ENCODE data around the gene PRDX5.

PRDX5 gene

DNA sequence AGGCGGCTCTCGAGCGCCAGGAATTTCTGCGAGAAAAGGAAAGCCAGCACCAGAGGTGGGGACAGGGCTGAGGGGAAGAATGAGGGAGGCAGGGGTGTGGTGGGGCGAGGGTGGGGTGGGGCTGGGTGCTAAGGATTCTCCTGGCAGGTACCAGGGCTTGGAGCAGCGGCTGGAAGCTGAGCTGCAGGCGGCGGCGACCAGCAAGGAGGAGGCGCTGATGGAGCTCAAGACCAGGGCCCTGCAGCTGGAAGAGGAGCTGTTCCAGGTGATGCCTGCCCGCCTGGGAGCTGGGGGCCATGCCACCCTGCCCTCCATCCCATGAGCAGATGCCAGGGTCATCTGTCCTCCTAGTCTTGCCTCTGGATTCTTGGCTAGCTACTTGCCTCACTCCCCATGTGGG lies 31.5 kb downstream of the PRDX5 start:
- no peak for DNase-seq

DNA sequence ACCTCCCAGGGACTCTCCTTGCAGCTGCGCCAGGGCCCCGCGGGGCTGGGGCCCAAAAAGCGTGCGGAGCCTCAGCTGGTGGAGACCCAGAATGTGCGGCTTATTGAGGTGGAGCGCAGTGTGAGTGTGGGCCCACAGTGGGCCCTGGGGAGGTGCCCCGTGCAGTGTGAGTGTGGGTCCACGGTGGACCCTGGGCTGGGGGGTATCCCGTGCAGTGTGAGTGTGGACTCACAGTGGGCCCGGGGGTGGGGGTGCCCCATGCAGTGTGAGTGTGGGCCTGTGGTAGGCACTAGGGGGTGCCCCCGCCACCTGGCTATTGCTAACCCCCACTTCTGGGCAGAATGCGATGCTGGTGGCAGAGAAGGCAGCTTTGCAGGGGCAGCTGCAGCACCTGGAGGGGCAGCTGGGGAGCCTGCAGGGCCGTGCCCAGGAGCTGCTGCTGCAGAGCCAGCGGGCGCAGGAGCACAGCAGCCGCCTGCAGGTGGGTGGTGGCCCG lies 33.3 kb downstream of the PRDX5 start:
- no peak for DNase-seq

DNA sequence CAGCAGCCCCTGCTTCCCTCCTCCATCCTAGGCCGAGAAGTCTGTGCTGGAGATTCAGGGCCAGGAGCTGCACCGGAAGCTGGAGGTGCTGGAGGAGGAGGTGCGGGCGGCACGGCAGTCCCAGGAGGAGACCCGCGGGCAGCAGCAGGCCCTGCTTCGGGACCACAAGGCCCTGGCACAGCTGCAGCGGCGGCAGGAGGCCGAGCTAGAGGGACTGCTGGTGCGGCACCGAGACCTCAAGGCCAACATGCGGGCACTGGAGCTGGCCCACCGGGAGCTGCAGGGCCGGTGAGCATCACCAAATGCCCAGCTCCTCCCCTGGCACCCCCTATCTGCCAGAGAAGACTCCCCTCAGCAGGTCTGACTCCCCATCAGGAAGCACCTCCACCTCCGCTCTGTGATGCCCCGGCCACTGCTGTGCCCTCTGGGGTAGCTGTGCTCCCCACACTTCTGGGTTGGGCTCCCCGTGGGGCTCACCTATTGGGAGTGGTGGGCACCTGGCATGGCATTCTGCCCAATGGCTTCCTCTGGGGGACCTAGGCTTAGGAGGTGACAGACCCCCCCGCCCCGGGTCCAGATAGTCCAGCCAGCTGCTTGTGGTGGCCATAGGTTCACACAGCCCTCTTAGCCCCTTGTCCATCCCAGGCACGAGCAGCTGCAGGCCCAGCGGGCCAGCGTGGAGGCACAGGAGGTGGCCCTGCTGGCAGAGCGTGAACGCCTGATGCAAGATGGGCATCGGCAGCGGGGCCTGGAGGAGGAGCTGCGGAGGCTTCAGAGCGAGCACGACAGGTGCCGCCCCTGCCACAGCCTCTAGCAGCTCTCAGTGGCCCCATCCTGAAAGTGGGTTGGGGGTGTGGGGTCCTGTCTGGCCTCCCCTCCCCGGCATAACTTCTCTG lies 34.4 kb downstream of the PRDX5 start:
- DNase-seq = no peak

DNA sequence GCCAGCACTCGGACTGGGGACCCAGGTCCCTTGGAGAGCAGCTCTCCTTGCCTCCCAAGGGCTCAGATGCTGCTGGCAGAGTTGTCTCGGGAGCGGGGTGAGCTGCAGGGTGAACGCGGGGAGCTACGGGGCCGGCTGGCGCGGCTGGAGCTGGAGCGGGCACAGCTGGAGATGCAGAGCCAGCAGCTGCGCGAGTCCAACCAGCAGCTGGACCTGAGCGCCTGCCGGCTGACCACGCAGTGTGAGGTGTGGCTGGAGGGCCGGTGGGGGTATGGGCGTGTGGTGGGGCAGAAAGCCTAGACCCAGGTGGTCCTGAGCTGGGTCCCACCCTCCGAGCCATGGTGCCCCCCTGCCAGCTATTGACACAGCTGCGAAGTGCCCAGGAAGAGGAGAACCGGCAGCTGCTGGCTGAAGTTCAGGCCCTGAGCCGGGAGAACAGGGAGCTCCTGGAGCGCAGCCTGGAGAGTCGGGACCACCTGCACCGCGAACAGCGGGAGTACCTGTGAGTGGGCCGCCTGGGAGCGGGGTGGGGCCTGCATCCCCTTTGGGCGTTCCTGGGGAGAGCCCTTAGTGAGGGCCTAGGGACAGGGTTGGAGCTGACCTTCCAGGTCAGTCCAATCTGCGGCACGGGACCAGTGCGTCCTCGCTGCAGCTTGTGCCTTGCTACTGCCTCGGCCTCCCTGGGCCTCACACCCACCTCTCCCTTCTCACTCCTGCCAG lies 35.2 kb downstream of the PRDX5 start:
- DNase-seq = peak; percentile 54

DNA sequence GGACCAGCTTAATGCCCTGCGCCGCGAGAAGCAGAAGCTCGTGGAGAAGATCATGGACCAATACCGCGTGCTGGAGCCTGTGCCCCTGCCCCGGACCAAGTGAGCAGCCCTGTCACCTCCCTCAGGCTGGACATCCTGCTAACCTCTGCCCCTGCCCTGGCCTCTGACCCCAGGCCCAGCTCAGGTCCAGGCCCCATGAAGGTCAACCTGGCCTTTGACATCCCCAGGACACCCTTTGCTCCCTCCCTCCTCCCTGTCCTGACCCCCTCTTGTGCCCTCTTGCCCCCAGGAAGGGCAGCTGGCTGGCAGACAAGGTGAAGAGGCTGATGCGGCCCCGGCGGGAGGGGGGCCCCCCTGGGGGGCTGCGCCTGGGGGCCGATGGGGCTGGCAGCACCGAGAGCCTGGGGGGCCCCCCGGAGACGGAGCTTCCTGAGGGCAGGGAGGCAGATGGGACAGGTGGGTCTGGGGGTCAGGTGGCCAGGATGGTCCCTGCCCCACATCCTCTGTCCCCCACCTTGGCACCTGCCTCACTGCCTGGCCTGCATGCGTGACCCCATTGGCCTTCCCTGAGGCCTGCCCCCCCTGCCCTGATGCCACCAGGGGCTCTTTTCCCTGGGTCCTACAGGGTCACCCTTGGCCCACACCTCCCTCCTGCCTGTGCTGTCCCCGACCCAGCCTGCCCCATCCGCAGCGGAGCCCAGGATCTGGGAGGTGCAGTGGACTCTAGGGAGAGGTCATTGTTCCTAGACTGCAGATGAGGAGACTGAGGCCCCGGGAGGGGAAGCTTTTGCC lies 36.0 kb downstream of the PRDX5 start:
- no peak for DNase-seq

DNA sequence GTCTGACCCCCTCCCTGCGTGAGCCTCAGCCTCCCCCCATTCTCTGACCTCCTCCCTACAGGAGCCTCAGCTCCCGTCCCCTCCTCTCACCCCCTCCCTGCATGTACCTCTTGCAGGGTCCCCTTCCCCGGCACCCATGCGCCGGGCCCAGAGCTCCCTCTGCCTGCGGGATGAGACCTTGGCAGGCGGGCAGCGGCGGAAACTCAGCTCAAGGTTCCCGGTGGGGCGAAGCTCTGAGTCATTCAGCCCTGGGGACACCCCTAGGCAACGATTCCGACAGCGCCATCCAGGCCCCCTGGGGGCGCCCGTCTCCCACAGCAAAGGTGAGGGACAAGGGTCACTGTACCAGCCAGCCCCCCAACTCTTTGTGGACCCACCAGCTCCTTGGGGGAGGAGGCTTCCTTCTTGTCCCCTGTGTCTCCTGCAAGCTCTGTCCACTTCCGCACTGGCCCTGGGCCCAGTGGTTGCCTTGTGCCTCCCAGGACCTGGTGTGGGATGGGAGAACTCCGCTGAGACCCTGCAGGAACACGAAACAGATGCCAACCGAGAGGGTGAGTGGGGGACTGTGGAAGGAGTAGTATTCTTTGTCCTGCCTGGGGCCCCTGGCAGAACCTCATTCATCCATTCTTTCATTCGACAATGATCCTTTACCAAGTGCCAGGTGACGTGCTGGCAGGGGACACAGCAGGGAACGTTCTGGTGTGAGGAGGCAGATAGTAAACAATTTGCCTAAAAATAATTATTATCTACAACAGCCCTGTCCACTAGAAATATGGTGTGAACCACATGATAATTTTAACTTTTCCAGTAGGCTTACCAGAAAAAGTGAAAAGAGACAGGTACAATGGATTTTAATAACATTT lies 37.4 kb downstream of the PRDX5 start:
- DNase-seq = no peak

DNA sequence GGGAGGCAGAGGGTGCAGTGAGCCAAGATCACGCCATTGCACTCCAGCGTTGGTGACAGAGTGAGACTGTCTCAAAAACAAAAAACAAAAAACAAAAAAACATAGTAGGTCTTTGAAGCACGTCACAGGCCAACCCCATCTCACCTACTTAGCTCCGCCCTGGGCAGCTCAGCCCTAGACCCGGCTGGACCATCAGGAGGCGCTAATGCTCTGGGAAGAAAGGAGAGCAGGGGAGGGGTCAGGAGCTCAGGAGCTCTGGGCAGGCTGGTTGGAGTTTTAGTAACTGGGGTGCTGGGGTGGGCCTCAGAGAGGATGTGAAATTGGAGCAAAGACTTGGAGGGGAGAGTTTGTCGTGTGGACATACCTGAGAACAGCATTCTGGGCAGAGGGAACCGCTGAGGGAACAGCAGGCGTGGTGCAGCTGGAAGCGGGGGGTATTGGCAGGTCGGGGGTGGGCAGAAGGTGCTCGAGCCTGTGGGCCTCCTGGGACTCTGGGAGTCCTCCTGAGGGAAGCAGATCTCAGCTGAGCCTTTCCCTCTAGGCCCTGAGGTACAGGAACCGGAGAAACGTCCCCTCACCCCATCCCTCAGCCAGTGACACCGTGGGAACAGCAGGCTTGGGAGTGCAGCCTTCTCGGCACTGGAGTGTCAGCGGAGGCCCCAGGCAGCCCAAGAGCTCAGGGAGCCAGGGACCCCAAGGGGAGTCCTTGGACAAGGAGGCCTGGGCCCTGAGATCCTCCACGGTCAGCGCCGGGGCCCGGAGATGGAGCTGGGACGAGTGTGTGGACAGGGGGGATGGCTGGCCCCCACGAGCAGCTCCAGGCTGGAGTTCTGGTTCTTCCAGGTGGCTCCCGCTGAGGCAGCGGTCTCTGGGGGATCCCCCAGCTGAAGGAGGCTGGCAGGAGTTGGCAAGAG lies 38.8 kb downstream of the PRDX5 start:
- no peak for DNase-seq

DNA sequence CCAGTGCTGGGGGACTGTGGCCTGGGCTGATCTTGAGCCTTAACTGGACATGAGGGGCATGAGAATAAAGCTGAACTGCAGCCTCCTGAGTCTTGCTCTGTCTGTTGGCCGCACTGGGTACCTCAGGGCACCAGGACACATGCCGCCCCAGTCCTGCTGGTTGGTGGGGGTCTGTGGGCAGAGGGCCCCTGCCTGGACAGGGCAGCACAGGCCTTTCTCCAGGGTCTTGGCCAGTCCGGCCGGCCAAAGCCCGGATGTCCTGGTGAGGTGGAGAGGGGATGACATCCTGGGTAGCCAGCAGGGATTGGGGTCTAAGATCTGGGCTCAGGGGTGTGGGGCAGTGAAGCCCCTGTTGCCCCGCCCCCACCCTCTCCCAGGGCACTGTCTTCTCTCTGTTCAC lies 39.5 kb downstream of the PRDX5 start:
- DNase-seq = no peak

DNA sequence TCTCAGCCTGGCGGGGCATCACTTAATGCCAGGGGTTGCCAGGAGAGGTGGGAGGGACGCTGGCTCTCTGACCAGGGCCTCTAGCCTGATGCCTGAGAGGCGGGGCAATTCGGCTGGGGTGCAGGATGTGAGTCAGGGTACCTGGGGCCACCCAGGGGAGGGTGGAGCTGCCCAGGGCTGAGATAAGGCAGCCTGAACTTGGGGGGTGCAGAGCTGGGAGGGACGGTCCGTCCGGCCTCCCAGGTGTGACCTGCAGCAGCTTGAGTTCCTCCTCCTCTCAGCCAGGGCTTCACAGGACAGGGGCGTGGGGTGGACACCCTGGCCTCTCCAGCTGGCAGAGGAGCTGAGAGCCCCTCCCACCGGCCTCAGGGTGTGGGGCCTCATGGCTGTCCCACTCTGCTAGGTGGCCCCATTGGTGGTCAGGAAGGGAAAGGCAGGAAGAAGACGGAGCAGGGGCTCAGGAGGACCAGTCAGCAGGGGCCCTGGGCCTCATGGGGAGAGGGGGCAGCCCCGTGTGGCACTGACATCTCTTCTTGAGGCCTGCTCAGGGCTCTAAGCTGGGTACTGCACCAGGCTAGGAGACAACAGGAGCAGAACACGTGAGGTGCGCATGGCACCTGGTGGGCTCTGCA lies 40.1 kb downstream of the PRDX5 start:
- no peak for DNase-seq

DNA sequence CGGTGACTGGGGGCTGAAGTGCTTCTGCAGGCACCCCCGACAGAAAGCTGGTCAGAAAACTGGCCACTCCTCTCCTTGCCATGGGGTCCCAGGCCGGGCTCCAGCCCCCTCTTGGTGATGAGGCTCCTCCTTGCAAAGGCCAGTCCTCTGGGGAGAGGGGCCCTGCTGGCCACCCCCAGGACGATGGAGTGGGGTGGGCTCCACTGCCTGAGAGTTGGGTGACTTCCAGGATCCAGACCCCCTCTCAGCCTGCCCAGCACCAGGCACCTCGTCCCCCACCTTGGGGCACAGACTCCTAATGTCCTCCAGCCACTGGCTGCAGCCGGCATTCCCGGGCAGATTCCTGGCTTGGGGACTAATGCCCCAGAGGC lies 40.6 kb downstream of the PRDX5 start:
- no peak for DNase-seq

DNA sequence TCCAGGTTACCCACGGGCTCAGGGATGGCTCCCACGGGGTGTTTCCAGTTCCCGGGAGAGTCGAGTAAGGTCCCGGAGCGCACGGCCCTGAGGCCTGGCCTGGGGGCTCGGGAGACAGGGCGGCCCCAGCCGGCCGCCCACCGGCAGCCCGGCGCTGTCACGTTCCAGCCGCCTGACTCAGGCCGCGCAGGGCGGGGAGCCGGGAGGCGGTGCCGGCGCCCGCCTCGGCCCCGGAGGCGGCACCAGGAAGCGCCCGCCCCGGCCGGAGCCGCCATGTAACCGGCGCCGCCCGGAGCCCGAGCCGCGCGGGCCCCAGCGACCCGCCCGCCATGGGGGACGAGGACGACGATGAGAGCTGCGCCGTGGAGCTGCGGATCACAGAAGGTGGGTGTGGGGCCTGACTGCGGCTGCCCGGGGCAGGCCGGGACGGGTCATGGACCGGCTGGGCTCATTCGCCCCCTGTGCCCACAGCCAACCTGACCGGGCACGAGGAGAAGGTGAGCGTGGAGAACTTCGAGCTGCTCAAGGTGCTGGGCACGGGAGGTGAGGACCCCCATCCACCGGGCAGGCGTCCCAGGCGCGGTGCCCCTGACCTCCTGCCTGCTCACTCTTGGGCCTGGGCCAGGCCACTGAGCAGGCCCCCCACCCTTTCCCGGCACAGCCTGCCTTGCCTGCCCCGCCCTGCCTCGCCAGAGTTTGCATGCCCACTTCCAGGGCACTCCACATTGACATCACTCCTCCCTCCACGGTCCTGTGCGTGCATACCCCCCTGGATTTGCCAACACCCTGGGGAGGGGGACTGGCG lies 41.2 kb downstream of the PRDX5 start, which contains the start of gene RPS6KA4:
Gene RPS6KA4 (plus strand): TSS at position 256 of the 805 bp plus-strand sequence. CDS start 74 bp downstream, at position 330.
- DNase-seq = no peak

DNA sequence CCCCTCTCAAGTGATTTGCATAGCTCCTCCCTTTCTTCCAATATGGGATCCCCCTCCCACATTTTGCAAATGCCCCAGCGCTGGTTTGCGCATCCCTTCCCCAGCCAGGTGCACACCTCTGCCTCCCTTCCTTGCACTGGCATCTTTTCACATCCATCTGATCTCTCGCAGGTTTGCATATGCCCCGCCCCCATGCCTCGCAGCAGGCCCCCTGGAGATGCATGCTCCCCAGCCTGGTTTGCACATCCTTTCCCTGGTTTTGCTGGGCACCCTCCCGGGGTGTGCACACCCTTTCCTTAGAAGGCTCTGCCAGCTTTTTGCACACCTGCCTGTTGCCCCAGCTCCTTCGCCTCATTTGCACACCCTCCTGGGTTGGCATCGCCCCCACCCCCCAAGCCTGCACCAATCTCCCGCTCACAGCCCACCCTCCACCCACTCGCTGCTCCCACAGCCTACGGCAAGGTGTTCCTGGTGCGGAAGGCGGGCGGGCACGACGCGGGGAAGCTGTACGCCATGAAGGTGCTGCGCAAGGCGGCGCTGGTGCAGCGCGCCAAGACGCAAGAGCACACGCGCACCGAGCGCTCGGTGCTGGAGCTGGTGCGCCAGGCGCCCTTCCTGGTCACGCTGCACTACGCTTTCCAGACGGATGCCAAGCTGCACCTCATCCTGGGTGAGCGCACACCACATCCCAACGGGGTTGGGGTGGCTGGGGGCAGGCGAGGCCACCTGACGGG lies 42.0 kb downstream of the PRDX5 start:
- DNase-seq = no peak

DNA sequence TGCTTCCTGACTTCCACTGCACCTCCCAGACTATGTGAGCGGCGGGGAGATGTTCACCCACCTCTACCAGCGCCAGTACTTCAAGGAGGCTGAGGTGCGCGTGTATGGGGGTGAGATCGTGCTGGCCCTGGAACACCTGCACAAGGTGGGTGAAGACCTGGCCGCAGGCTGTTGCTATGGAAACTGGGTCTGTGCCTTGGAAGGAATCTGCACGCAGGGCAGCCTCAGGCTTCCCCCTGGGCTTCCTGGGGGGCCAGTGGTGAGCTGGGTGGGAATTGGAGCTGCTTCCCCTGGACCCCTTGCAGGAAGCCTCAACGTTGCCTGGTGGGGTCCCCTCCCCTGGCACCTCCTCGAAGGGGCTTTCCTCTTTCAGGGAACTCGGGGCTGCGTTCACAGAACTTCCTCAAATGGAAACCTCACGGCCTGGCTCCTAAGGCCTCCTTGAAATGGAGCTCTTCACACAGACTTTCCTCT lies 42.6 kb downstream of the PRDX5 start:
- DNase-seq = no peak

DNA sequence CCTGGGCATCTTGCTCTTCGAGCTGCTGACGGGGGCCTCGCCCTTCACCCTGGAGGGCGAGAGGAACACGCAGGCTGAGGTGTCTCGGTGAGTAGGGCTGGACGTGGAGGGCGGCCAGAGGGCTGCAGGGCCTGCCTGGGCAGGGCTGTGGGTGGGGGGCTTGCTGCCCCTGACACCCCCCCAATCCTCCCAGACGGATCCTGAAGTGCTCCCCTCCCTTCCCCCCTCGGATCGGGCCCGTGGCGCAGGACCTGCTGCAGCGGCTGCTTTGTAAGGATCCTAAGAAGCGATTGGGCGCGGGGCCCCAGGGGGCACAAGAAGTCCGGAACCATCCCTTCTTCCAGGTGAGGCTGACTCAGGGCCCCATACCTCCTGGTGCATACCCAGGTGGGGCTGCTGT lies 43.7 kb downstream of the PRDX5 start:
- no peak for DNase-seq

DNA sequence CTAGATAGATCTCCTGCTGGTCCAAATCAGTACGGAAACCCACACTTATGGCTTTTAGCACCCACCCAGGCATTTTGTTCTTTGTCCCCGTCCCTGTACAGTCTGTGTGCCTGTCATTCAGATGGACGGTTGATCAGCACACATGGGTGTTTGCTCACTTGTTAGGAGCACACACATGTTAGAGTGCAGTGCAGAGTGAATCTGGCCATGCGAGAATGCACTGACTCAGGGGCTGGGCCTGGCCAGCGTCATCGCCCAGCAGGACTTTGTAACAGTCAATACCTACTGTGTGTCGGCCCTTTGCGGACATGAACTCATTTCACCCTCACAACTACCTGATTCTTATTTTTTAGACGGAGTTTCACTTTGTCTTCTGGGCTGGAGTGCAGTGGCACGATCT lies 44.4 kb downstream of the PRDX5 start:
- no peak for DNase-seq

DNA sequence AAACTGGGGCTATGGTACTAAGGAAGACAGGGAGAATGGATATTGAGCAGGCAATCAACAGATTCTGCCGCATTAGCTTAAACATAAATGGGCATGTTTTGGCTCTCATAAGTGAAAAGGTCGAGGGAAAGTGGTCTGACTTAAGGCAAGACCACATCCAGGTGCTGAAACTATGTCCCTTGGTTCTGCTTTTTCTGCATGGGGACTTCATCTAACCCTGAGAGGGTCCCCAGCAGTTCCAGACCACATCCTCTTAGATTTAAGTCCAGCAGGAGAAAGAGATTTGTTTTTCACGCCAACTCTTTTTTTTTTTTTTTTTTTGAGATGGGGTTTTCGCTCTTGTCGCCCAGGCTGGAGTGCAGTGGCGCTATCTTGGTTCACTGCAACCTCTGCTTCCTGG lies 46.5 kb downstream of the PRDX5 start:
- no peak for DNase-seq

DNA sequence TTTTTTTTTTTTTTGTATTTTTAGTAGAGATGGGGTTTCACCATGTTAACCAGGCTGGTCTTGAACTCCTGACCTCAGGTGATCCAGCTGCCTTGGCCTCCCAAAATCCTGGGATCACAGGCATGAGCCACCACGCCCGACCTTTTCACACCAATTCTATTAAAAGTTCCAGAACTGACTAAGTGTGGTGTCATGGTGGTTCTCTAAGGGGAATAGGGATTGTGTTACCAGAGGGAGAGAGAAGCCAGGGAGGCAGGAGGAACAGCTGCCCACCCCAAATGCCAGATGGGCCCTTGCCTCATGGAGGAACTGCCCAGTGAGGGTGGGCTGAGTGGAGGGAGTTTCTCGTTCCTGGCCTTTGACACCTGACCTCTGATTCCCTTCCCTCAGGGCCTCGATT lies 47.0 kb downstream of the PRDX5 start:
- no peak for DNase-seq

DNA sequence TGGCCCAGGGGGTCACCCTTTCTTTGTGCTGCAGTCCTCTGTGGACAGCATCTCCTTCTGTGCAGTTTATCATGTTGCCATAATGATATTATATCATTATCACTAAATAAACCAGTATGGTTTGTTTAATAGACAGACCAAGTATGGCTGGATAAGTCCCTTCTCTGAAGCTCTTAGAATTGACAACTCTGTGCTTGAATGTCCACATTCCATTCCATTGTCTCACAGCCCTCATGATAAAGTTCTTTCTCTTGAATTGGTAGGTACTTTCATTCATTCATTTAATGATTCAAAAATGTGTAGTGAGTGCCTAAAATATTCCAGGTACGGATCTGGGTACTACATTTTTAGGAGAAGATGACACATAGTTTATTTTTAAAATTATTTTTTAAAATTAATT lies 48.8 kb downstream of the PRDX5 start:
- DNase-seq = no peak

Measured in NCI-H1417 treated with DMSO at 0.1 percent for 48 hours (cell line).